Measurements from ENCODE around the gene ZNF879.

The ZNF879 gene

DNA sequence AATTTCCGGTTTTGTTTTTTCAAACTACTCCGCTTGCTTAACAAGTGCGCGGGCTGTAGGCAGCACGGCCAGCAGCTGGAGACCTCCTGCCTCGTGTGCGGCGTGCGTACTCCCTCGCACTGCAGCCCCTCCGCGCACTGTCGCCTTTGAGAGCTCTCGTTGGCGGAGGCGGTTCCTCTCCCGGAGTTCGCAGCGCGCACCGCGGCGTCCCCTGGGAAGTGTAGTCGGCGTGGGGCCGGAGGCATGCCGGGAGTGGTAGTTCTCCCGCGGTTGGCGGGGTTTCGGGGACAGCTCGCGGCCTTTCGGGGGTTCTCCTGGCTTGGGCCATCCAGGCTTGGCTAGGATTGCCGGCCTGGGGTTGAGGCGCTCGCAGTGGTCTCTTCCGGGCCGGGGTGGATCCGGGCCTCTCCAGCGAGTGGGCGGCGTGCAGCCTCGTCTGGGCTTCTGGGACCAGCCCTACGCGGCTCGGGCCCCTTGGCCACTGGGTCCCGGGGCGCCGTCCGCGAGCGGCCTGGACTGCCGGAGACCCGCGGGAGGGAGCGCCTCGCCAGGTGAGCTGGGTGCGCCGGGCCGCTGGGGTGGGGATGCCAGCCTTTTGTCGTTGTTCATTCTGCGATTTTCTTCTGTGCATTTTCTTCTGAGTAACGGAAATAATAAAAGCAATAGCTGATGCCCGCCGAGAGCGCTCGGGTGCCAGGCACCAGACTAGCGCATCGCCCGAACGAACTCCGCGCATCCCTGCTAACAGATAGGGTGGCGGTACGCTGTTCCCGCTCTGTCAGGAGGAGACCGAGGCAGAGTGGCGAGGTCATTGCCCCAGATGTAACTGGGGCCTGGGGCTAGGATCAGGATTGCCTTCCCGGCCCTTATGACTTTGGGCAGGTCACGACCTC, 36.8 kb downstream of the ZNF879 start, which contains the start of gene ZNF354C:
Gene ZNF354C (plus strand): TSS at position 258 of the 893 bp plus-strand sequence. CDS start 1,696 bp downstream, outside the sequence.
- Histone ChIP-seq H3K4me2 (ENCODE audit: low read depth, low read length, poor library complexity, severe bottlenecking) (no peak within 1 kb of the TSS), H3K9me2 (replicated peaks; ENCODE audit: low read depth, low read length) (no peaks in the 10 kb centered on the region), H3K4me1 (ENCODE audit: insufficient read depth, low read length, poor library complexity, severe bottlenecking) (no peaks in the 10 kb centered on the region), H3K27me3 (ENCODE audit: insufficient read depth, low read length, poor library complexity, severe bottlenecking) (no peaks in the 10 kb centered on the region), H3K9me3 (ENCODE audit: insufficient read depth, low read depth, low read length) (no peaks in the 10 kb centered on the region), H3K79me2 (ENCODE audit: insufficient read depth, low read length) (no peaks in the 10 kb centered on the region), H4K20me1 (ENCODE audit: insufficient read depth, low read length, poor library complexity, severe bottlenecking) (no peaks in the 10 kb centered on the region), H3K36me3 (ENCODE audit: insufficient read depth, low read length) (no peaks in the 10 kb centered on the region), H3K4me3 (ENCODE audit: low read length, poor library complexity, severe bottlenecking) (no peak within 1 kb of the TSS), H3F3A (ENCODE audit: low read depth) (no peaks in the 10 kb centered on the region), H2AFZ (ENCODE audit: low read length) (no peak within 1 kb of the TSS), H3K9ac (ENCODE audit: low read depth, low read length, poor library complexity, severe bottlenecking) (no peak within 1 kb of the TSS)
- no peak for TF ChIP-seq EZH2phosphoT487 (IDR thresholded peaks at IDR 0.05; ENCODE audit: borderline replicate concordance)
- TF ChIP-seq, protein P1, sequence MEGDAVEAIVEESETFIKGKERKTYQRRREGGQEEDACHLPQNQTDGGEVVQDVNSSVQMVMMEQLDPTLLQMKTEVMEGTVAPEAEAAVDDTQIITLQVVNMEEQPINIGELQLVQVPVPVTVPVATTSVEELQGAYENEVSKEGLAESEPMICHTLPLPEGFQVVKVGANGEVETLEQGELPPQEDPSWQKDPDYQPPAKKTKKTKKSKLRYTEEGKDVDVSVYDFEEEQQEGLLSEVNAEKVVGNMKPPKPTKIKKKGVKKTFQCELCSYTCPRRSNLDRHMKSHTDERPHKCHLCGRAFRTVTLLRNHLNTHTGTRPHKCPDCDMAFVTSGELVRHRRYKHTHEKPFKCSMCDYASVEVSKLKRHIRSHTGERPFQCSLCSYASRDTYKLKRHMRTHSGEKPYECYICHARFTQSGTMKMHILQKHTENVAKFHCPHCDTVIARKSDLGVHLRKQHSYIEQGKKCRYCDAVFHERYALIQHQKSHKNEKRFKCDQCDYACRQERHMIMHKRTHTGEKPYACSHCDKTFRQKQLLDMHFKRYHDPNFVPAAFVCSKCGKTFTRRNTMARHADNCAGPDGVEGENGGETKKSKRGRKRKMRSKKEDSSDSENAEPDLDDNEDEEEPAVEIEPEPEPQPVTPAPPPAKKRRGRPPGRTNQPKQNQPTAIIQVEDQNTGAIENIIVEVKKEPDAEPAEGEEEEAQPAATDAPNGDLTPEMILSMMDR (conservative IDR thresholded peaks at IDR 0.05; ENCODE audit: low read length), result no peak

DNA sequence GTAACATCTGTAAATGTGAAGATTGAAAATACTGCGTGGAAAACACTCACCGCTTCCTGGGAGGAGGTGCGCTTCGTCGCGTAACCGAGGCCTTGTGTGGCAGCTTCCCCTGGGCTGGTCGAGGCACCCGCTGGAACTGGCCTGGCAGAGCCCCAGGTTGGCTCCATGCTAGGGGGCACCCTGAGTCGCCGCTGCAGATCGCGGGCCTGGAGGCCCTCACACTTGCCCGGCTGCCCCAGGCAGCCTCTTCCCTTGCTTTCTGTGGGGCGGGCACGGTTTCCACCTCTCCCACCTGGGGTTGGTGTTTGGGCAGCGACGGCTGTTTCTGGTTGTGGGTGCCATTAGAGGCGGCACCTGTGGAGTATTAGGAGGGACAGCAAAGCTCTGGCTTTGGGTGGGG, 37.4 kb downstream of the ZNF879 start:
- Histone ChIP-seq H3K36me3 (ENCODE audit: insufficient read depth, low read length) (no peaks in the 10 kb centered on the region), H2AFZ (ENCODE audit: low read length) (no peak overlapping the region), H3K27me3 (ENCODE audit: insufficient read depth, low read length, poor library complexity, severe bottlenecking) (no peaks in the 10 kb centered on the region), H3K79me2 (ENCODE audit: insufficient read depth, low read length) (no peaks in the 10 kb centered on the region), H3K4me3 (ENCODE audit: low read length, poor library complexity, severe bottlenecking) (no peak overlapping the region), H3K4me1 (ENCODE audit: insufficient read depth, low read length, poor library complexity, severe bottlenecking) (no peaks in the 10 kb centered on the region), H3K9ac (ENCODE audit: low read depth, low read length, poor library complexity, severe bottlenecking) (no peak overlapping the region), H4K20me1 (ENCODE audit: insufficient read depth, low read length, poor library complexity, severe bottlenecking) (no peaks in the 10 kb centered on the region), H3K4me2 (ENCODE audit: low read depth, low read length, poor library complexity, severe bottlenecking) (no peak overlapping the region), H3K9me3 (ENCODE audit: insufficient read depth, low read depth, low read length) (no peaks in the 10 kb centered on the region), H3F3A (ENCODE audit: low read depth) (no peaks in the 10 kb centered on the region), H3K9me2 (replicated peaks; ENCODE audit: low read depth, low read length) (no peaks in the 10 kb centered on the region)
- no peak for TF ChIP-seq EZH2phosphoT487 (IDR thresholded peaks at IDR 0.05; ENCODE audit: borderline replicate concordance)
- TF ChIP-seq, protein P1 (conservative IDR thresholded peaks at IDR 0.05; ENCODE audit: low read length), result no peak

GRCh38 chr5:179065703-179066102, 42.1 kb downstream of the ZNF879 start:
- H3K27me3 ChIP-seq (ENCODE audit: insufficient read depth, low read length, poor library complexity, severe bottlenecking), result no peaks in the 10 kb centered on the region
- H3F3A ChIP-seq (ENCODE audit: low read depth), result no peaks in the 10 kb centered on the region
- TF ChIP-seq EZH2phosphoT487 (IDR thresholded peaks at IDR 0.05; ENCODE audit: borderline replicate concordance), result no peak
- TF ChIP-seq, protein P1 (conservative IDR thresholded peaks at IDR 0.05; ENCODE audit: low read length), result no peak
- no peak overlapping the region for H3K4me3 ChIP-seq (ENCODE audit: low read length, poor library complexity, severe bottlenecking)
- H4K20me1 ChIP-seq (ENCODE audit: insufficient read depth, low read length, poor library complexity, severe bottlenecking), result no peaks in the 10 kb centered on the region
- H3K4me2 ChIP-seq (ENCODE audit: low read depth, low read length, poor library complexity, severe bottlenecking), result no peak overlapping the region
- no peak overlapping the region for H3K9ac ChIP-seq (ENCODE audit: low read depth, low read length, poor library complexity, severe bottlenecking)
- no peak overlapping the region for H2AFZ ChIP-seq (ENCODE audit: low read length)
- H3K79me2 ChIP-seq (ENCODE audit: insufficient read depth, low read length), result no peaks in the 10 kb centered on the region
- no peaks in the 10 kb centered on the region for H3K4me1 ChIP-seq (ENCODE audit: insufficient read depth, low read length, poor library complexity, severe bottlenecking)
- no peaks in the 10 kb centered on the region for H3K9me2 ChIP-seq (replicated peaks; ENCODE audit: low read depth, low read length)
- H3K9me3 ChIP-seq (ENCODE audit: insufficient read depth, low read depth, low read length), result no peaks in the 10 kb centered on the region
- H3K36me3 ChIP-seq (ENCODE audit: insufficient read depth, low read length), result no peaks in the 10 kb centered on the region
